Spinal cord (tissue), 10 donors: ENCODE data around the gene ZFHX3. TPM values are rescaled to one million over a fixed set of nuclear protein-coding genes. Genes with fewer than 3 reads are reported as not detected.

Experiments
- DNase-seq, 6 donors: peaks; one replicate each; pipeline versions ENCODE4 v3.0.0 to v3.0.0-alpha.2; 2013 to 2015; ENCODE audit warnings: low spot score in 6 of 6, low read depth in 4 of 6
- H3K27ac ChIP-seq: one replicate; pipeline ENCODE4 v1.5.1; 2013; ENCODE audit warnings: low read depth, low read length, control low read depth
- H3K27me3 ChIP-seq: one replicate; pipeline ENCODE4 v1.6.1; 2013; ENCODE audit warnings: low read length; ENCODE audit not compliant: control insufficient read depth, insufficient read depth
- H3K36me3 ChIP-seq: one replicate; pipeline ENCODE4 v1.6.1; 2013; ENCODE audit warnings: low read length; ENCODE audit not compliant: control insufficient read depth, insufficient read depth
- H3K4me1 ChIP-seq: one replicate; pipeline ENCODE4 v1.6.1; 2013; ENCODE audit warnings: low read length; ENCODE audit not compliant: control insufficient read depth, insufficient read depth
- H3K4me3 ChIP-seq: one replicate; pipeline ENCODE4 v1.5.1; 2013; ENCODE audit warnings: low read depth, low read length, control low read depth
- H3K9me3 ChIP-seq: one replicate; pipeline ENCODE4 v1.6.1; 2013; ENCODE audit warnings: low read length; ENCODE audit not compliant: control insufficient read depth, insufficient read depth
- whole genome bisulfite sequencing: methylation state at CpG from one replicate; pipeline ENCODE4 v1.1.5; 2013; ENCODE audit warnings: missing lambda C conversion rate; ENCODE audit not compliant: insufficient coverage; 5-methylcytosine and 5-hydroxymethylcytosine counted together
- polyA plus RNA-seq, 2 donors: library from polyadenylated mRNA; unstranded; fragments of 120-200 nt; gene quantifications; one replicate each; pipeline ENCODE4 v1.2.1, GENCODE V29; 2013; ENCODE audit not compliant: insufficient read length in 2 of 2
- total RNA-seq, 2 donors: library from RNA; depleted of rRNA in 1 of 2; stranded (reverse); fragments of 120-200 nt in 1 of 2; fragments of >200 nt in 1 of 2; gene quantifications; one replicate each; pipeline versions ENCODE4 v1.2.3 to v1.2.4, GENCODE V29; 2013 to 2014
- donor health status: healthy.

Gene ZFHX3
- total and polyA plus RNA-seq, 4 donors = 10.7 to 16.6 (median 13.1) TPM

DNA sequence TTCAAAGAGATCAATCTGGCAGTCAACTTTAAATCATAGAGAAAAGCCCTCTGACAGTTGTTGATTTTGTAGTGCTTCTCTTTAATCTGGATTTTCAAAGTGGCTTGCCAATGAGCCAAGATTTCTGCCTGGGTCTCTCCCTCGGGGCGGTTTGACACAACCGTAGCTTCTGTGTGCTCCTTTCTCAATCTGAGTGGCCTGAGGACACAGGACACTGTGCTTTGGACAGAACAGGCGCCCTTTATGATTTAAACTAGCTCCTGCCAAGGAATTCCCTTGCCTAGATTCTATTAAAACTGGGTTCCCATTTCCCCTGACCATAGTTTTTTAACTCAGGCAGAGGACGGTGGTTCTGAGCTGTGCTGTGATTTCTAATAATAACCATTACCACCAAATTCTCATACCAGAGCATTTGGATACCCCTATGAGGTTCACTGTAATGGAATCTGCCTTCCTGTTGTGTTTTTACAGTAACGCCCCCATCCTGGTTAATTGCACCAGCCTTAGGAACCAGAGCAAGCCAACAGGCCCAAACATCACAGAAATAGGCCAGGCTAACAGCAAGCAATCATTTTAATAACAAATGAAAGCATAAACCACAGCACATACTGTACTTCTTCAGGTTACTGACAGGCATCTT, 4.0 kb downstream of the ZFHX3 start:
- Histone ChIP-seq H3K36me3 (no peaks in the 10 kb centered on the region), H3K4me3 (no peak overlapping the region), H3K27ac (no peak overlapping the region), H3K27me3 (peaks cover 49% of the 10 kb centered on the region), H3K4me1 (peaks cover 22% of the 10 kb centered on the region), H3K9me3 (no peaks in the 10 kb centered on the region)
- no peak for DNase-seq
- WGBS = 54% methylated on average over 6 of the region's 6 CpGs

DNA sequence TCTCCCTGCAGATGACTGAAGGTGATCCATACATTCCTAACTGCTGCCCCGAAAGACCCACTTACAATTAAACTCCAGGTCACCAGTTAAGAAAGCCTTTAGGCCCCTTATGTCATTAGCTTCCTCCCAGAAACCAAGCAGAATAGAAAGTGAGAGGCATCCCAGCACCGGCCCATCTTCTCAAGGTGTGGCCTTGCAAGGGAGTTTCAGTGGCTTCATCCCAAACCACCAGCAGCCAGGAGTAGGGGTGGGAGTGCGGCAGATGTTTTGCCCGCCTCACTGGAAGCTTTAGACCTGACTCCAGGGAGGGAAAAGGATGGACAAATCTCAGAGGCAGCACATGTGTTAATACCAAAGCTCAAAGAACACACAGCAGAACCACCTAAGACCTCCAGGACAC, 5.1 kb downstream of the ZFHX3 start:
- WGBS = 82% methylated on average over 1 of the region's 4 CpGs
- no peak for DNase-seq
- Histone ChIP-seq H3K27me3 (peaks cover 48% of the 10 kb centered on the region), H3K9me3 (no peaks in the 10 kb centered on the region), H3K4me1 (peaks cover 18% of the 10 kb centered on the region), H3K27ac (no peak overlapping the region), H3K36me3 (no peaks in the 10 kb centered on the region), H3K4me3 (no peak overlapping the region)

DNA sequence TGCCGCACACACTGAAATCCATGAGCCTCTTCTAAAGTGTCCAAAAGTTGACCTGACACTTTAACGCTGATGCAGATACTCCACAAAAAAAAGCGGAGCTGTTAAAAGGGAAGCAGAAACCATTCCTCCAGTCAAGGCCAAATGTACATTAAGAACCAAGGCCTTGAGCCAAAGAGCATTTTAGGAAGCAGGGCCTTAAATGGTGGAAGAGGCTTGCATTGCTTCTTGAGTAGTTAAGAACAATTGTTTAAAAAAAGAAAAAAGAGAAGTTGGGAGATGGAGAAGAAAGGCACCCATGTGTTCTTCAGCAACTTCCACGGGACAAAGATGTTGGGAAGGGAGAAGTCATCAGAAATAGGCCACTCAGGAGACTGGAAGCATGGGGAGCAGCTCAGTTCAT, 6.3 kb downstream of the ZFHX3 start:
- WGBS = 100% methylated on average over 3 of the region's 4 CpGs
- DNase-seq = no peak
- H3K4me3 ChIP-seq = no peak overlapping the region
- H3K4me1 ChIP-seq = peaks cover 12% of the 10 kb centered on the region
- H3K9me3 ChIP-seq = no peaks in the 10 kb centered on the region
- no peaks in the 10 kb centered on the region for H3K36me3 ChIP-seq
- peaks cover 38% of the 10 kb centered on the region for H3K27me3 ChIP-seq
- H3K27ac ChIP-seq = no peak overlapping the region

DNA sequence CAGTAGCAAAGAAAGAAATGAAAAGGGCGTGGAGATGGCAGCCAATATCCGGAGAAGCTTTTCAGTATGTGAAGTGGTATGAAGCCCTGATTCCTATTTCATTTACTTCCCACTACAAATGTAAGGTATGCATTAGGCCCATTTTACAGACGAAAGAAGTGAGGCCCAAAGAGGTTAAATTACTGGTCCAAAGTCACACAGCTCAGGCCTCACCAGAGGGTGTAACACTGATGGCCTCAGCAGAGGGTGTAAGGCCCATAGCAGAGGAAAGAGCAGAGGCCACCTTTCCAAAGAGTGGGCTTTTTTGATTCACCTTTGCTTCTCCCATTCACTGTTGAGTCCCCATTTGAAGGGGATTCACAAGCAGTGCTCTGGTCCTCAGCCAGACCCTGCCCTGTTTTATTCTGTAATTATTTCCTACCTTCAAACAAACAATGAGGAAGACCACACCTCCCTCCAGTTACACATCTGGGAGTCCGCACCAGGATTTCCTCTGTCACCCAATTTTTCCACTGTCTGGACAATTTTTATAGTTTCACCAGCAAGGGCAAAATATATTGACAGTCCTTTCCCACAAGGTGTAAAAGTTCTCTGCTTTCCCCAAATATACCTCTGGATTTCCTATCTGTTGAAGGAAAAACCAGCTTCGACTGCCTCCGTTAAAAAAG, 7.1 kb downstream of the ZFHX3 start:
- no peaks in the 10 kb centered on the region for H3K9me3 ChIP-seq
- DNase-seq = no peak
- H3K36me3 ChIP-seq = no peaks in the 10 kb centered on the region
- no peak overlapping the region for H3K4me3 ChIP-seq
- peaks cover 38% of the 10 kb centered on the region for H3K27me3 ChIP-seq
- H3K27ac ChIP-seq = no peak overlapping the region
- H3K4me1 ChIP-seq = peaks cover 19% of the 10 kb centered on the region
- WGBS = 80% methylated on average over 4 of the region's 6 CpGs

DNA sequence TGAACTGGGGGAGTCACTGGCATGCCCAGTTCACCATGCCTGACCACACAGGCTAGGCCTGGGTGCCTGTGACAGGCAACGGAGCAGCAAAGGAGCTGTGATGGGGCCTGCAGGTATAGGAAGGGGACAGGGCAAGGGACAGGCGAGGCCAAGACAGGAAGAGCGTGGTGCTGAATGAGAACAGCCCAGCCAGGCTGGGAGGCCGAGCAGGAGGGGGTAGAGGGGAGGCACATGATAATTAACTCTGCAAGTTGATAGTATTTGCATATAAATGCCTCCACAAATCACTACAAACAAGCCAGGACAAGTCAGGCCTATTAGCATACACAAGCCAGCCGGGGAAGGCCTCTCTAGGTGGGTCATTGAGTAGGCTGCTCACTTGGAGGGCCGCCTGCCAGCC, 7.8 kb downstream of the ZFHX3 start:
- 27% methylated on average over 4 of the region's 6 CpGs for WGBS
- Histone ChIP-seq H3K27ac (no peak overlapping the region), H3K4me3 (no peak overlapping the region), H3K9me3 (no peaks in the 10 kb centered on the region), H3K4me1 (peaks cover 23% of the 10 kb centered on the region), H3K36me3 (no peaks in the 10 kb centered on the region), H3K27me3 (peaks cover 39% of the 10 kb centered on the region)
- peak in 1 of 6 donors; percentile 78 for DNase-seq

DNA sequence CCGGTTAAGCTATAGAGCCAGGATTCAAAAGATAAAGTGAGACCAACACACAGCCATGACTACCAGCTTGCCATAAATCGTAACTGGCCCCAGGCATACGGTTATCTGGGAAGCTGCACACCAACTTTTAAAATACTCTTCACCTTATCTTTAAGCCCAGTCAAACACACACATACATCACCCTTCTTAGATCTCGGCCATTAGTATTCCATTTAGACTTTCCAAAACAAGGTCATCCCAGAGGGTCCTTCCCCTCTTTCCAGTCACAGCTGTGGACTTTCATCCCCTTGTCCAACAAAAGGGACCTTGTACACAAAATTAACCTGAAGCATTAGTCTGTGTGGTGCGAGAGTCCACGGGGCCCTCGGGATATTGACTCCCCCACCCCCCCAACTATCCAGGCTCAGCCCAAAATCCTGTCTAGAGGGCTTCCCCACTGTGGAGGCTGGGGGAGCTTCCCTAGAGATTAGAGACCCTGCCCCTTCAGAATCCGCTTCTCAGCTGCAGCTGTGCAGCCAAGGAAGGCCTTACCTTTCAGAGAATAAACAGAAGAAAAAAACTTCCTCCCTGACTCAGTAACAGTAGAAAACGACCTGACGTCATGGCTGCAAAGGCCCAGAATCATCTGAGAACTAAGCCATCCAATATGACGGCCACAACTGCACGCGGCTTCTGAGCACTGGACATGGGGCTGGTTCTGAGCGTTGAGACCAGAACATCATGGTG, 9.9 kb downstream of the ZFHX3 start:
- Histone ChIP-seq H3K27me3 (peaks cover 52% of the 10 kb centered on the region), H3K4me3 (no peak overlapping the region), H3K9me3 (no peaks in the 10 kb centered on the region), H3K4me1 (peaks cover 33% of the 10 kb centered on the region), H3K36me3 (no peaks in the 10 kb centered on the region), H3K27ac (no peak overlapping the region)
- no peak for DNase-seq
- 70% methylated on average over 12 of the region's 14 CpGs for WGBS

DNA sequence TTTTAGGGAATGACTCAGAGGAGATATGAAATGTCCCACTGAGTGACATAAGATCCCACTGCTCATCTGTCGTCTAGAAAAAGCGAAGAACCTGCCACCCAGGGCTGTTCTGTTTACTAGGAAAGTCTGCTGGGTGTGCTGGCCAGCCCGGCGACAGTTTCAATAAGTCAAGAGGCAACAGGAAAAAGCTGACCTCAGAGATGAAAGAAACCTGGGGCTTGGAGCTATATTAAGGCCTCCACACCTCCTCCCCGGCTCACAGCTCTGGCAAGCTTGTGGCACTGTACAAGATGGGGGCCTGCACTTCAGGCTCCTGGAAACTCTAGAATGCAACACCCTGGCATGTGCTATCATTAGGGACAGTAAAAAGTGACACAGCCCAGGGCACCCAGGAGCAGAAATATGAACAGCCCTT, 10.6 kb downstream of the ZFHX3 start:
- H3K36me3 ChIP-seq = no peaks in the 10 kb centered on the region
- H3K4me3 ChIP-seq = no peak overlapping the region
- no peak overlapping the region for H3K27ac ChIP-seq
- WGBS = 73% methylated on average over 5 of the region's 5 CpGs
- peaks cover 50% of the 10 kb centered on the region for H3K27me3 ChIP-seq
- H3K4me1 ChIP-seq = peaks cover 38% of the 10 kb centered on the region
- no peak for DNase-seq
- H3K9me3 ChIP-seq = no peaks in the 10 kb centered on the region

DNA sequence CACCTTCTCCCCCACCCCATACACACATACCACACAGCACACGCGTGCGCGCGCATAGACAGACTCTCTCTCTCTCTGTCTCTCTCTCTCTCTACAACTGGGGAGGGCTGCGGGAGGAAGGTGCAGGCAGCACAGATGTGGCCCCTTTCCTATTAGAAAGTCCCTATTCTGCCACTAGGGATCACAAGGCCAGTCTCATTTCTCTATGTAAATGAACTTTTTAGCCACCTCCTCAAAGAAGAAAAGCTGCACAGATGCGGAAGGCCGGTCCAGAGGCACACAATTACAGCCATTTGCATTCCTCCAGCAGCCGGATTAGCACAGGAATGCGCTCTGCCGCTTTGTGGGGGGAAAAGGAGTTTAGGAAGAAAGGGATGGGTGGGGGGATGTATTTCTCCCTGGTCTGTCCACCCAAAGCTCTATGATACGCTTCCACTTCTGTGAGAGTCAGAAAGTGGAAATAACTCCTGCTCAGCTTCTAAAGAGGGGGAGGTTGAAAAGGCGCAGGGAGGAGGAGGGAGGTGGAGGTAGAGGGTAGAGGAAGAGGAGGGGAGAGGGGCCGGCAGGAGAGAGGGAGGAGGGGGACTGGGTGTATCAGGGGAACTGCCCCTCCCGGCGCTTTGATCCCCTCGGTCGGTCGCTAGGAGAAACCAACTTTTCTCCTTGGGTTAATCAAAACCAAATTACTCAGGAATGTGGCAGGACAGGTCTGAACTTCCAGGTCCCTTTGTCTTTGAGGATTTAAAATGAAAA, 11.7 kb downstream of the ZFHX3 start:
- H3K27me3 ChIP-seq = peaks cover 57% of the 10 kb centered on the region
- H3K9me3 ChIP-seq = no peaks in the 10 kb centered on the region
- H3K4me3 ChIP-seq = no peak overlapping the region
- peak overlapping the region; percentile 4 for H3K27ac ChIP-seq
- H3K4me1 ChIP-seq = peaks cover 46% of the 10 kb centered on the region
- WGBS = 19% methylated on average over 11 of the region's 19 CpGs
- no peaks in the 10 kb centered on the region for H3K36me3 ChIP-seq
- DNase-seq = no peak

DNA sequence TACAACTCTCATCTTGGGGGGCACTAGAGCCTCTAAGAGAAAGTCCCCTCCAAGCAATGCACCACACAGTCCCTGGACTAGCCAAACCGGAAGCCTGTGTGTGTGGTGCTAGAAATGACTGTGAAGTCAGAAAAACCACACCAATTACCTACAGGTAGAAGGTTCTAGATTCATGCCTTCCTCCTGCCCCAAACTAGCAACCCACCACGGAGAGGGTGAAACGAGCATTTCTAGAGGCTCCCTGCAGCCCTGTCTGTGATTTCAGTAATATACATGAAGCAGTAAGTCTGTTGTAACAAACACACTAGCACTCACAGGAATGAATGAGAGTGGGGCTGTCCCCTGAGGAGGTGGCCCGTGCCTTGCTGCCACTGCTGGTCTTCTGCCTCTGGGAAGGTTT, 13.6 kb downstream of the ZFHX3 start:
- Histone ChIP-seq H3K27ac (no peak overlapping the region), H3K4me1 (peaks cover 37% of the 10 kb centered on the region), H3K36me3 (no peaks in the 10 kb centered on the region), H3K27me3 (peaks cover 67% of the 10 kb centered on the region), H3K9me3 (no peaks in the 10 kb centered on the region), H3K4me3 (no peak overlapping the region)
- WGBS = 67% methylated on average over 1 of the region's 4 CpGs
- no peak for DNase-seq
